Measurements from ENCODE around the gene GPRIN3.

Gene GPRIN3

GRCh38 chr4:89307446-89308160, at the start of gene GPRIN3:
Gene GPRIN3 (minus strand): TSS chr4:89307800. CDS start chr4:89250110, 57,690 bp downstream.
- peak; percentile 6 for DNase-seq

- no peak for DNase-seq
These were observed 49.7 kb upstream of the GPRIN3 start for GRCh38 chr4:89357340-89357739.

- peak; percentile 79 for DNase-seq
These were observed 48.5 kb upstream of the GPRIN3 start for GRCh38 chr4:89356086-89356485.

- no peak for DNase-seq
These were observed 45.9 kb upstream of the GPRIN3 start for GRCh38 chr4:89353514-89353913.

GRCh38 chr4:89352541-89352940, 44.9 kb upstream of the GPRIN3 start:
- no peak for DNase-seq

- no peak for DNase-seq
These were observed 43.6 kb upstream of the GPRIN3 start for GRCh38 chr4:89351201-89351600.

GRCh38 chr4:89347363-89348025, 39.9 kb upstream of the GPRIN3 start:
- no peak for DNase-seq

GRCh38 chr4:89344571-89344970, 37.0 kb upstream of the GPRIN3 start:
- DNase-seq: no peak

GRCh38 chr4:89338206-89338605, 30.6 kb upstream of the GPRIN3 start:
- DNase-seq: no peak

GRCh38 chr4:89337681-89338080, 30.1 kb upstream of the GPRIN3 start:
- no peak for DNase-seq

- DNase-seq: no peak
These were observed 29.3 kb upstream of the GPRIN3 start for GRCh38 chr4:89336818-89337420.

GRCh38 chr4:89334830-89335229, 27.2 kb upstream of the GPRIN3 start:
- no peak for DNase-seq

GRCh38 chr4:89334311-89334710, 26.7 kb upstream of the GPRIN3 start:
- no peak for DNase-seq

- DNase-seq: no peak
These were observed 24.3 kb upstream of the GPRIN3 start for GRCh38 chr4:89331686-89332544.

- no peak for DNase-seq
These were observed 23.6 kb upstream of the GPRIN3 start for GRCh38 chr4:89331197-89331596.

GRCh38 chr4:89329280-89329679, 21.7 kb upstream of the GPRIN3 start:
- DNase-seq: no peak

- DNase-seq: no peak
These were observed 17.1 kb upstream of the GPRIN3 start for GRCh38 chr4:89324671-89325070.

- no peak for DNase-seq
These were observed 15.1 kb upstream of the GPRIN3 start for GRCh38 chr4:89322671-89323070.

GRCh38 chr4:89319756-89320155, 12.2 kb upstream of the GPRIN3 start:
- no peak for DNase-seq

GRCh38 chr4:89316931-89317366, 9.3 kb upstream of the GPRIN3 start:
- no peak for DNase-seq

GRCh38 chr4:89316211-89316610, 8.6 kb upstream of the GPRIN3 start:
- no peak for DNase-seq

- DNase-seq: no peak
These were observed 6.7 kb upstream of the GPRIN3 start for GRCh38 chr4:89314291-89314690.

- no peak for DNase-seq
These were observed 4.5 kb upstream of the GPRIN3 start for GRCh38 chr4:89312066-89312465.

All from NCI-H2029 treated with DMSO at 0.1 percent for 48 hours (cell line).